ENCODE results near the gene DCUN1D3. TPM values are rescaled to one million over a fixed set of nuclear protein-coding genes. Genes with fewer than 3 reads are reported as not detected.
A peak's percentile ranks its signal among the peaks of the same experiment; 100 is the strongest.

DCUN1D3 gene
- total RNA-seq, 4 donors from 2014 or later: 10.3 to 13.7 (median 11.8) TPM

- intact Hi-C loops (cut with DNase I): loop anchor here (10.0 kb wide), 1 partner anchor 46 kb away; the partner anchor contains the start of genes DCUN1D3 and LYRM1
- H3K4me1 ChIP-seq: peaks cover 0 to under 1% of the 10 kb centered on the region in 2 donors
- H3K9me3 ChIP-seq: no peaks in the 10 kb centered on the region
- WGBS, 2 donors: 90 to 93% methylated on average over 3 of the region's 3 CpGs
- H3K27me3 ChIP-seq: no peaks in the 10 kb centered on the region
- no peak for TF ChIP-seq CTCF (IDR thresholded peaks at IDR 0.05)
- no peak for TF ChIP-seq POLR2A (IDR thresholded peaks at IDR 0.05)
- H3K4me3 ChIP-seq (replicated peaks in 1 of 3): no peak overlapping the region
- no peak for DNase-seq
- H3K27ac ChIP-seq: no peak overlapping the region
- H3K36me3 ChIP-seq: peaks cover 9 to 12% of the 10 kb centered on the region in 2 donors
Observed at GRCh38 chr16:20859229-20859628, 40.9 kb downstream of the DCUN1D3 start.

- no peak for DNase-seq
- no peaks in the 10 kb centered on the region for H3K27me3 ChIP-seq
- 61 to 69% methylated on average over 2 of the region's 2 CpGs for WGBS, 2 donors
- TF ChIP-seq CTCF (IDR thresholded peaks at IDR 0.05) (no peak), POLR2A (IDR thresholded peaks at IDR 0.05) (no peak)
- H3K4me3 ChIP-seq (replicated peaks in 1 of 3): no peak overlapping the region
- H3K36me3 ChIP-seq: peaks cover 9 to 11% of the 10 kb centered on the region in 2 donors
- no peak overlapping the region for H3K27ac ChIP-seq
- no peaks in the 10 kb centered on the region for H3K9me3 ChIP-seq
- peaks cover 14% of the 10 kb centered on the region in 2 donors for H3K4me1 ChIP-seq
- intact Hi-C loops (cut with DNase I): loop anchor here (10.0 kb wide), 1 partner anchor 48 kb away; the partner anchor contains the start of genes DCUN1D3 and LYRM1
Observed at GRCh38 chr16:20857281-20857680, 42.9 kb downstream of the DCUN1D3 start.

- Histone ChIP-seq H3K27ac (no peak overlapping the region), H3K9me3 (no peaks in the 10 kb centered on the region), H3K4me3 (replicated peaks in 1 of 3) (no peak overlapping the region), H3K36me3 (peaks cover 4 to 5% of the 10 kb centered on the region in 2 donors), H3K27me3 (no peaks in the 10 kb centered on the region), H3K4me1 (peaks cover 33 to 37% of the 10 kb centered on the region in 2 donors)
- no peak for DNase-seq
- WGBS, 2 donors: 95 to 100% methylated on average over 2 of the region's 2 CpGs
- TF ChIP-seq CTCF (IDR thresholded peaks at IDR 0.05) (no peak), POLR2A (IDR thresholded peaks at IDR 0.05) (no peak)
- intact Hi-C loops (cut with DNase I): loop anchor here (10.0 kb wide), 1 partner anchor 50 kb away; the partner anchor contains the start of genes DCUN1D3 and LYRM1
Observed at GRCh38 chr16:20854963-20855362, 45.2 kb downstream of the DCUN1D3 start.

- TF ChIP-seq CTCF (IDR thresholded peaks at IDR 0.05): no peak
- no peak for TF ChIP-seq POLR2A (IDR thresholded peaks at IDR 0.05)
- no peak overlapping the region for H3K27ac ChIP-seq
- intact Hi-C loops (cut with DNase I): loop anchor here (10.0 kb wide), 1 partner anchor 51 kb away; the partner anchor contains the start of genes DCUN1D3 and LYRM1
- no peak overlapping the region for H3K4me3 ChIP-seq (replicated peaks in 1 of 3)
- peaks cover 37 to 41% of the 10 kb centered on the region in 2 donors for H3K4me1 ChIP-seq
- H3K9me3 ChIP-seq: no peaks in the 10 kb centered on the region
- H3K27me3 ChIP-seq: no peaks in the 10 kb centered on the region
- H3K36me3 ChIP-seq: no peaks in the 10 kb centered on the region
- WGBS, 2 donors: 83 to 87% methylated on average over 3 of the region's 3 CpGs
- no peak for DNase-seq
Observed at GRCh38 chr16:20853981-20854620, 46.1 kb downstream of the DCUN1D3 start.

GRCh38 chr16:20853143-20853542 is 47.0 kb downstream of the DCUN1D3 start:
- Histone ChIP-seq H3K36me3 (no peaks in the 10 kb centered on the region), H3K4me1 (peaks cover 37 to 41% of the 10 kb centered on the region in 2 donors), H3K9me3 (no peaks in the 10 kb centered on the region), H3K27me3 (no peaks in the 10 kb centered on the region), H3K27ac (peak overlapping the region in 1 of 3 donors; percentile 13), H3K4me3 (replicated peaks in 1 of 3) (no peak overlapping the region)
- intact Hi-C loops (cut with DNase I): loop anchor here (10.0 kb wide), 1 partner anchor 52 kb away; the partner anchor contains the start of genes DCUN1D3 and LYRM1
- no peak for DNase-seq
- WGBS, 2 donors: 95% methylated on average over 5 of the region's 5 CpGs
- TF ChIP-seq POLR2A (IDR thresholded peaks at IDR 0.05): no peak
- no peak for TF ChIP-seq CTCF (IDR thresholded peaks at IDR 0.05)
